ENCODE data around the gene TGFBR1. TPM values are rescaled to one million over a fixed set of nuclear protein-coding genes. Genes with fewer than 3 reads are reported as not detected.
"Not testable (repeated sequence)": the region's sequence is repeated elsewhere in the genome, so short reads cannot be mapped to it uniquely, and the experiment has no call there.

The TGFBR1 gene
- total and polyA plus RNA-seq, 8 donors: 5.2 to 119 (median 21.8) TPM

DNA sequence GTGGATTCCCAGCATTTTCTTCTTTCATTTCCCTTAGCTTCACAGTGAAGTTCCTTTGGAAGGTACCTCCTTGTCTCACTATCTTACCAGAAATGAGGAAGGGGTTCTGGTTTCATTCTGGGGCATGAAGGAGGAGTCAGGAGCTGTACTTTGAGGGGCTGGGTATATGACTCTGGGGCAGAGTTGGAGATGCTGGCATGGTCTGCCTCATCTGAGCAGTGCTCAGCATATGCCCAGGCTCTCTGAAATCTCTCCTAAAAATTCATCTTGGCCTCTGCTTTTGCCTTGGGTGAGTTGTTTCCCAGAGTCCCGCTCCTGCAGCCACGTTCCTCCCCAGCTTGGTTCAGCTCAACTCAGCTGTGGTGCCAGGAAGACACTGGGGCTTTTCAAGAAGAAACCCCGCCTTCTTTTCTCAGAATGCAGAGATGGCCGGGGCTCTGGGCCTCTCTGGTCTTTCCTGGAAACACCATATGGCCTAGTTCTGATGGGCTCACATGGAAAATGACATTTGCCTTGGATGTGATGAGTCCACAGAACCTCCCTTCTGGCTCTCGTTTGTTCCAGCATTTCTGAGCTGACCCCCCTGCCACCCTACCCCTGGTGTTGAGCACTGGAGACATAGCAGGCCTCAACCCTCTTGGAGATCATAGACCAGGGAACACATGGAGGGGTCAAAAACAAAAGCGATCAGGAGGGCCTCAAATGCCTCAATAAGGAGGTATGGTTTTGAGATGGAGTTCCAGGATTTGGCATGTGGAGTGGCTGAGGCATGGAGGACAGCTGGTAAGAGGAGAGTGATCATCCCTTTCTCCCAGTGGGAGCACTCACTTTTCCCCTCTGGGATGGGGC, 12.0 kb upstream of the TGFBR1 start:
- DNase-seq: no peak
- no peaks in the 10 kb centered on the region for H3K27me3 ChIP-seq
- H3K9me3 ChIP-seq: peaks cover 0 to 10% (median 4%) of the 10 kb centered on the region in 4 donors
- no peaks in the 10 kb centered on the region for H3K4me1 ChIP-seq
- no peak overlapping the region for H3K4me3 ChIP-seq
- H3K27ac ChIP-seq: no peak overlapping the region
- H3K36me3 ChIP-seq: no peaks in the 10 kb centered on the region
- intact Hi-C loops (cut with DNase I; ENCODE audit: low total_unique reads): no loop called here
- TF ChIP-seq EP300 (IDR thresholded peaks at IDR 0.05) (no peak), POLR2A (IDR thresholded peaks at IDR 0.05) (no peak), POLR2AphosphoS5 (IDR thresholded peaks at IDR 0.05) (no peak)
- TF ChIP-seq, protein P1, sequence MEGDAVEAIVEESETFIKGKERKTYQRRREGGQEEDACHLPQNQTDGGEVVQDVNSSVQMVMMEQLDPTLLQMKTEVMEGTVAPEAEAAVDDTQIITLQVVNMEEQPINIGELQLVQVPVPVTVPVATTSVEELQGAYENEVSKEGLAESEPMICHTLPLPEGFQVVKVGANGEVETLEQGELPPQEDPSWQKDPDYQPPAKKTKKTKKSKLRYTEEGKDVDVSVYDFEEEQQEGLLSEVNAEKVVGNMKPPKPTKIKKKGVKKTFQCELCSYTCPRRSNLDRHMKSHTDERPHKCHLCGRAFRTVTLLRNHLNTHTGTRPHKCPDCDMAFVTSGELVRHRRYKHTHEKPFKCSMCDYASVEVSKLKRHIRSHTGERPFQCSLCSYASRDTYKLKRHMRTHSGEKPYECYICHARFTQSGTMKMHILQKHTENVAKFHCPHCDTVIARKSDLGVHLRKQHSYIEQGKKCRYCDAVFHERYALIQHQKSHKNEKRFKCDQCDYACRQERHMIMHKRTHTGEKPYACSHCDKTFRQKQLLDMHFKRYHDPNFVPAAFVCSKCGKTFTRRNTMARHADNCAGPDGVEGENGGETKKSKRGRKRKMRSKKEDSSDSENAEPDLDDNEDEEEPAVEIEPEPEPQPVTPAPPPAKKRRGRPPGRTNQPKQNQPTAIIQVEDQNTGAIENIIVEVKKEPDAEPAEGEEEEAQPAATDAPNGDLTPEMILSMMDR (IDR thresholded peaks at IDR 0.05): no peak
- WGBS, 5 donors: 76 to 83% (median 77%) methylated on average over 6 of the region's 6 CpGs

DNA sequence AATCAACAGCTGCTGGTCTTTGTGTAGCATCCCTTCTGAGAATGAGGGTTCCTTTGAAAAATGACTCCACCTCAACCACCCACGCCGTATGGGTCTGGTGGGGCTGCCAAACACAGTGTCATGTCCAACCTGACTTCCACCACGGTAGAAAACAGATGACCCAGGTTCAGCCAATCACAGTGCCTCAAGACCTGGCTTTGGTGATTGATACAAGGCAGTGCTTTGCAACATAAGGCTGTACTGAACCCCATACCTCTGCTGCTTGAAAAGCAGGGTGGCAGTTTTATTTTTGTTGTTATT, 11.5 kb upstream of the TGFBR1 start:
- Histone ChIP-seq H3K27ac (no peak overlapping the region), H3K9me3 (peaks cover 0 to 10% (median 4%) of the 10 kb centered on the region in 4 donors), H3K36me3 (no peaks in the 10 kb centered on the region), H3K27me3 (no peaks in the 10 kb centered on the region), H3K4me3 (no peak overlapping the region), H3K4me1 (no peaks in the 10 kb centered on the region)
- TF ChIP-seq, protein P1 (IDR thresholded peaks at IDR 0.05): no peak
- no peak for TF ChIP-seq POLR2AphosphoS5 (IDR thresholded peaks at IDR 0.05)
- TF ChIP-seq EP300 (IDR thresholded peaks at IDR 0.05): no peak
- TF ChIP-seq POLR2A (IDR thresholded peaks at IDR 0.05): no peak
- WGBS, 5 donors: 82 to 93% (median 85%) methylated on average over 3 of the region's 3 CpGs
- no peak for DNase-seq
- intact Hi-C loops (cut with DNase I; ENCODE audit: low total_unique reads): no loop called here

DNA sequence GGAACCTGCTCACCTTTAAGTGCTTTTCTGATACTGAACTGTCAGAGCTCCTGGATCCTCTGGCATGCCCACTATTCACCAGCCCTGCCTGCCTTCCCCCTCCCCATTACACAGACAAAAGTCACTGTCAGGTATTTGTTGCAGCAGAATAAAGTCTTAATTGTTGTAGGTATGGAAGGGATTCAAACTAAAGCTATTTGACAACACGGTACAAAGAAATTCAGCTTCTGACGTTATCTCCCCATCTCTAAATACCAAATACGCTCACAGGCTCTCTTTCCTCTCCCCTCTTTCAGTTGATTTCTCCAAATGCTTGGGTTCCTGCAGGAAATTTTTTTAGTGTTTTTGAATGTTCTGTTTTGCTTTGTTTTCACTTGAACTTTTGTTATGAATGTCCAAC, 9.3 kb upstream of the TGFBR1 start:
- Histone ChIP-seq H3K27me3 (no peaks in the 10 kb centered on the region), H3K9me3 (no peaks in the 10 kb centered on the region), H3K4me1 (no peaks in the 10 kb centered on the region), H3K27ac (no peak overlapping the region), H3K4me3 (no peak overlapping the region), H3K36me3 (no peaks in the 10 kb centered on the region)
- WGBS, 5 donors: 49 to 78% (median 70%) methylated on average over 3 of the region's 3 CpGs
- intact Hi-C loops (cut with DNase I; ENCODE audit: low total_unique reads): no loop called here
- no peak for DNase-seq
- TF ChIP-seq, protein P1 (IDR thresholded peaks at IDR 0.05): no peak
- no peak for TF ChIP-seq POLR2A (IDR thresholded peaks at IDR 0.05)
- TF ChIP-seq EP300 (IDR thresholded peaks at IDR 0.05): no peak
- TF ChIP-seq POLR2AphosphoS5 (IDR thresholded peaks at IDR 0.05): no peak

DNA sequence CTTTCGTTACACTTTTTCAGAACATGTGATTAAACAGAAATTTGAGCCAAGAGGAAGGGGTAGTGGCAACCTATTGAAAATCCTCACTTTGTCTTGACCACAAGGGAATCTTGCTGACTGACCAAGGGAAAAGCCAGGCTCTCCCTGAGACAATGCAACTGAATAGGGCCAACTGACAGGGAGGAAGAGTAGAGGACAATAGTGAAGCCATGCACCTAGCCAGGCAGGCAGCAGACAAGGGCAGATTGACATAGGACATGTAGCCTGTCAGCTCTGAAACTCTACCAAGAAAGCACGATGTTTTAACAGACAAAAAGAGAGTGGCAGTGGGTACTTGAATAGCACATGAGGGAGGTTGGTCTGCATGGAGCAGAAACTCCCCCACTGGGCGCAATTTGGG, 8.5 kb upstream of the TGFBR1 start:
- H3K4me3 ChIP-seq: no peak overlapping the region
- TF ChIP-seq EP300 (IDR thresholded peaks at IDR 0.05) (no peak), POLR2AphosphoS5 (IDR thresholded peaks at IDR 0.05) (no peak), POLR2A (IDR thresholded peaks at IDR 0.05) (no peak)
- TF ChIP-seq, protein P1 (IDR thresholded peaks at IDR 0.05): no peak
- H3K4me1 ChIP-seq: no peaks in the 10 kb centered on the region
- no peaks in the 10 kb centered on the region for H3K36me3 ChIP-seq
- 78 to 82% (median 81%) methylated on average over 3 of the region's 3 CpGs for WGBS, 5 donors
- H3K27me3 ChIP-seq: no peaks in the 10 kb centered on the region
- DNase-seq: no peak
- no peak overlapping the region for H3K27ac ChIP-seq
- no peaks in the 10 kb centered on the region for H3K9me3 ChIP-seq
- intact Hi-C loops (cut with DNase I; ENCODE audit: low total_unique reads): no loop called here

DNA sequence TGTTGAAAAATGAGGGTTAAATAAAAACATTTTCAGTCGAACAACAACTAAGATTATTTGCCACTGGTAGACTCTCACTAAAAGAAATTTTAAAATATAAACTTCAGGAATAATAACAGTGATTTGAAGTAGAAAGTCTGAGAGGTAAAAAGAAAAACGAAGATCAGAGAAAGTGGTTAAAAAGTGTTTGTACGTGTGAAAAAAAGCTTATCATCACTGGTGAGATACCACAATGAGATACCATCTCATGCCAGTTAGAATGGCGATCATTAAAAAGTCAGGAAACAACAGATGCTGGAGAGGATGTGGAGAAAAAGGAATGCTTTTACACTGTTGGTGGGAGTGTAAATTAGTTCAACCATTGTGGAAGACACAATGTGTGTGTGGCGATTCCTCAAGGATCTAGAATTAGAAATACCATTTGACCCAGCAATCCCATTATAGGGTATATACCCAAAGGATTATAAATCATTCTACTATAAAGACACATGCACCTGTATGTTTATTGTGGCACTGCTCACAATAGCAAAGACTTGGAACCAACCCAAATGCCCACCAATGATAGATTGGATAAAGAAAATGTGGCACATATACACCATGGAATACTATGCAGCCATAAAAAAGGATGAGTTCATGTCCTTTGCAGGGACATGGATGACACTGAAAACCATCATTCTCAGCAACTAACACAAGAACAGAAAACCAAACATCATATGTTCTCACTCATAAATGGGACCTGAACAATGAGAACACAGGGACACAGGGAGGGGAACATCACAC, 4.9 kb upstream of the TGFBR1 start:
- WGBS, 5 donors: 83 to 88% (median 84%) methylated on average over 5 of the region's 5 CpGs
- H3K36me3 ChIP-seq; intact Hi-C loops (cut with DNase I; ENCODE audit: low total_unique reads); DNase-seq; H3K27ac ChIP-seq; H3K27me3 ChIP-seq; H3K4me3 ChIP-seq; H3K9me3 ChIP-seq: not testable (repeated sequence)
- H3K4me1 ChIP-seq: peaks cover 12 to 26% (median 23%) of the 10 kb centered on the region in 4 donors
